GM21526 (cell line): ENCODE data around the gene SLC8A3.

Experiments
- ATAC-seq: cut with Tn5 transposase; IDR thresholded peaks from one replicate; pipeline ENCODE4 v1.9.1; 2021; ENCODE audit warnings: moderate library complexity; ENCODE audit not compliant: unreplicated experiment, low FRiP score

Gene SLC8A3

DNA sequence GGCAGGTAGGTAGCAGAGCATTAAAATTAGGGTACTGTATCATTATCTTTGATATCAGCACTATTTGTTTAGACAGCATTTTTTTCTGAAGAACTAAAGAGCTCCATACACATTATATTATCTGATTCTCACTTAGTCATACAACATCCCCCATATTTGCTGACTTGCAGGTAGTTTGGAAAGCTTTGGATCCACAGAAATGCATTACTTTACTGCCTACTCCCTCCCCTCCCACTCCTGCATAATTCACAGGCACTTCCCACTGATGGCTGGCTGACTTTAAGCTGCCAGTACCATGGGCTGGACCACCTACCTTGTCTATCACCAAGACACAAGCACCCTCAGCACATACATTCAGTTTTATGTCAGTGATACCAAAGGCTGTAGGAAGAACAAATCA, 110.4 kb downstream of the SLC8A3 start:
- ATAC-seq: no peak

DNA sequence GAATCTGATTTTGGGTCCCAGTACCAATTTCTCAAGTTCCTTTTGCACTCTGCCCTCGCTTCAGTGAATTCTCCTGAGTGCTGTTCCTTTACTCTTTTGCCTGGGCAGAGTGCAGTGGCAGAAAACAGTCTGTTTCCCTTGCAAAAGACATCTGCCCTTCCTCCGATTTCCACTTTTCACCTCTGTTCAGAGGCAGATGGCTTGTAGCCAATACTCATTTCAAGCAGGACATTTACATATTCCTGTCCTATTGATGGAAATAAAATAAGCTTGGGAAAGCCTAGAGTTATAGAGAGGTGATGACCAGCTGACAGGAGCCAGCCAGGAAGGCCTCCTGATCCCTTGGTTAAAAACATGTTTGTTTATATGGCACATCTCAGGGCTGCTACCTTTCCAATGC, 111.0 kb downstream of the SLC8A3 start:
- no peak for ATAC-seq

DNA sequence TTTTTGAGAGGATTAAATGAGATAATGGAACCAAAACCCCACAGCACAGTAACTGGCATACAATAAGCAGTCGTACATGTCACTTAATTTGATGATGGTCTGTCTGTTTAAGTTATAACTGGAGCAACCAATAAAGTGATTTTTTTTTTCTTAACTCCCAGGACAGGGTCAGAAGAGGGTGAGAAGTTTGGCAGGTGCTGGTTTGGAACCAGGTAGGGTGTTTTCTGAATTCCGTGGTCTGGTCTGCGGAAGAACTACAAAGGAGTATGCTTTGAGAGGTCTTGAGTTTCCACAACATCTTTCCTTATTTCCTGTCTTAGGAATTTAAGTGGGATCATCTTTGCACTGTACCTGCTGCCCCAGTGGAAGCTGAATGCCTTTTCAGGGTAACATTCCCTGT, 111.7 kb downstream of the SLC8A3 start:
- no peak for ATAC-seq

DNA sequence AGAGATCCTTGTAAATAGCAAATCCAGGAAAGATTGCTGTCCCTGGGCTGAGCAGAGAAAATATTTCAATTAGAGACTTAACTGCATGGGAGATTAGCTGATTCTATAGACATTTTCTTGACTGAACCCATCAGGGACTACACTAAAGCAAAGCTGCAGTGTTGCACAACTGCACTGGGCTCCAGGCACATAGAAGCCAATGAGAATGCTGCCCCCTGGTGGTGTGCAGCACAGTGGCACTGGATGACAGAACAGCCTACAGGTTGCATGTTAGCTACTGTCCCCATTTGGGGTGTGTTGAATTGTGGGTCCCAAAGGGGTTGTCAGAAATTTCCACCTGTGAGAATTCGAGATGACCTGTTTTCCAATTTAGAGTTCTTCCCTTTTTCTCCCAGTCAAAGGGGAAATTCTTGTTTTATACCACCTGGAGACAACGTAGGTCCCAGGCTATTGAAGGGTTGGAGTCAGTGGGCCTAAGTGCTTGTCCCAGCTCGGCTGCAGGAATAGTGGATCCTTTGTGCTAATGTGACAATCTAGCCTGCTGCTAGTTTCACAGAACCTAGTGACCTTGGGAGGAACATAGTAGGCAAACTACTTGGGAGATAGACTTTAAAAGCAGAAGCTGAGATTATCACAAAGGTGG, 114.7 kb downstream of the SLC8A3 start:
- no peak for ATAC-seq

DNA sequence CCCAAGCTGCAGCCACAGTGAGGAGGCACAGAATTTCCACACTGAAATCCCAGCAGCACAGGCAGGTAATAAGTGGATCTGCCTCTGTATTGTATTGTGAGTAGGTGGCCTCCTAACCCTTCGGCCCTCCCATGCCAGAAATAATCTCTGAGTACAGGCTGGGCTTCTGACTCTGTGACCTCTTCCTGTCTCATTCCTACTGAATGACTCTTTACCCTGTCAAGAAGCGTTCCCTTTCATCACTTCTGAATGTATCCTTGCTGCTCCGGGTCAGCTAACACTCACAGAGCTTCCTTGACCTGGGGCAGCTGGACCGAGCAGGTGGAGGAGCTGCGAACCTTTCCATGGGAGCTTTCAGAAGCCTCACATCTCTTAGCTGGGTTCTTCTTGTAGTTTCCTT, 119.6 kb downstream of the SLC8A3 start:
- no peak for ATAC-seq

DNA sequence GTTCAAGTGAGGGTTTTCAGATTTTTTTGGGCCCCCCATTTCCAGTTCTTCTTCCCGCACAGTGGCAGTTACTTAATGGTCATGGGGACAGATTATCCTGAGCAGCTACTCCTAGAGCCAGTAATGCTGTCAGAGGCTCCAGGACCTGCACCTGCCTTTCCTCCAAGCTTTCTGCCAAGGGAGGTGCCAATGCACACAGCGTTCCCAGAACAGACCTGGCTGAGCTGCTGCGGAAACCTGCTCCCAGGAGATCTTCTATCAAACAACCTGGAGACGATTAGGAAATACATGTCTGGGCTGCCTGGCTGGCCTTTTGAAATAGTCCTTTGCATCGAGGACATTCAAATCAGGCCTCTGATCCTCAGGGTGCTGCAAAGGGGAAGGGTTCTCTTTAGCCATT, 120.9 kb downstream of the SLC8A3 start:
- no peak for ATAC-seq

DNA sequence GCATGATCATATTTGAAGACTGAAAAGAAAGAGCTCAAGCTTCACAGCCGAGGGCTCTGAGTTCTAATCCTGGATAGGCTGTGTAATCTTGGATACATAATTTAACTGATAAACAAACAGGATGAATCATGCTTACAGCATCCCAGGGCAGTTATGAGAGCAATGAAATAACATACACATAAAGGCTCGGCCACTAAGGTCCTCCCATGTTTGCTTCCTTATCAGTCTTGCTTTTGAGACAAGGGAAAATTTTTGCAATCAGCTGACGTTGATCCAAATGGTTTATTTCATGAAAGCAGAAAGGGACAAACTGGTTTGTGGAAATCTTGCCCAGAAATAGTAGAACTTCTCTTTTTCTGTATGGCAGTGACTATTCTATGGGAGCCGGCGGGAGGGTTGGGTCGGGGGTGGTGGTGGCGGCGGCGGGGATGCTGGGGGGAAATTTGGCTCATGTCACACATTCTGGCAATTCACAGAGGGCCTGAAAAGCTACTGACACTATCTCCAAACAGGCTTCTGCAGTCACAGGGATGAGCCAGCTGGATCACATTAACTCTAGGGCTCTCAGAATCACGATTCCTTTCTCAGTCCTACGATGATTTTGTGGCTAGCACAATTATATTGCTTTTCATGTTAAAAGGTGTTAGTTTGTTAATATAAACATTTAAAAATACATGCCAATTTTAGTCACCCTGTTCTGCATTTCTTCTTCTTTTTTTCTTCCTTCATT, 124.5 kb downstream of the SLC8A3 start:
- ATAC-seq: no peak

DNA sequence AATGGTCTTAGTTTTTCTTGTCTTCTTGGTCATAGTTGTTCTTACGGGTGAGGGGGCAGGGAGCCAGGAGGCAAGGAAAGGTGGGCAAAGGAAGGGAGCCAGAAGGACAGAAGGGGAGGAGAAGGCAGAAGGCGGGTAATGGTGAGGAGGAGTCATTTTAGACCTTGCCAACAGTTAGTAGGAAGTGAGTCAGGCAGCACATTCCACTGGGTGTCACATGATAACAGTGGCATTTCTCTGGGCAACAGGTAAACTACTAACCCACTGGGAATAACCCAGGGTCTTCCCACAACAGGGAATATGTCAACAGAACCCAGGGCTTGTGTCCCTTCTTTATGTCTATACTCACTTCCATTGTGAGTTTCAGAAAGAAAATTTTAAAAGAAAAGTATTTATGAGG, 127.6 kb downstream of the SLC8A3 start:
- ATAC-seq: no peak

DNA sequence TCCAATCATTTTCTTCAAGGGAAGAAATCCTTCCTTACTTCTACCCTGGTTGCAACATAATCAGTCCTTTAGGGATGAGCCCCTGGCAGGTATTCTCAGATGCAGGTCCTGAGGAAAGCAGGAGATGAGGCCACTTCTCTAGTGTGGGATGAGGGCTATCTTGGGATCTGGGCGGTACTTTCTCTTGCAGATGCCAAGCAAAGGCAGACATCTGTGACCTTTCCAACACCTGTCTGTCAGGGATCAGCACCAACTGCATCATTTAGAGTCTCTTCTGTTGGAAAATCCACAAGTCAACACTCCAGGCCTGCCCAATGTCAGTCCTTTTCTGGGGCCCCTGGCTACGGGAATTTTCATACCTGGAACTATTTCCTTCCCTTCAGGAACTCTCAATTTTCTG, 129.2 kb downstream of the SLC8A3 start:
- no peak for ATAC-seq

DNA sequence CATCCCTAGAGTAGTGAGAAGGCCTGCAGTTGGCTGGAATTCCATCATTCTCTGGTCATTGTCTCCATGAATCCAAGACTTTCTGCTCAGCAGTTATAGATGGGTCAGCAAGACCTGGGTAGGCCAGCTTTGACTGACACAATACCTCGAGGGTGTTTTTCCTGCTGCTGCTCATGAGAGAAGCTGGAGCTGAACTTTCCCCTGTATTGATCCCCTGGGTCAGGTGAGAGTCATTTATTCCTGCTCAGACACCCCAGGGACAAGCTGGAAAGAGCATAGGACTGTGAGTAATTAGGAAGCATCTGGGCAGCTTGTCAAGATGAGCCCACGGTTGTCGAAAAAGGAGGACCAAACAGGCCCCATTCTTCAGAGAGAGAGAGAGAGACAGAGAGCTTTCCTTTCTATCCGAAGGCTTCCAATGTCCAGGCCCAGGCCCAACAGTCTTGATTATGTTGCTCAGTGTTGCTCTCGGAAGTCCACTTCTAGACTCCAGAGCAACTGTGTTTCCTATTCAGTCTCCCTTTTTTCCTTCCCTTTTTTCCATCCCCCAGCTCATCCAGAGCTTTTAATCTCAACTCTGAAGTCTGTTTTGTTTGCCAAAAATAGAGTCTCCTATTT, 131.1 kb downstream of the SLC8A3 start:
- ATAC-seq: no peak

DNA sequence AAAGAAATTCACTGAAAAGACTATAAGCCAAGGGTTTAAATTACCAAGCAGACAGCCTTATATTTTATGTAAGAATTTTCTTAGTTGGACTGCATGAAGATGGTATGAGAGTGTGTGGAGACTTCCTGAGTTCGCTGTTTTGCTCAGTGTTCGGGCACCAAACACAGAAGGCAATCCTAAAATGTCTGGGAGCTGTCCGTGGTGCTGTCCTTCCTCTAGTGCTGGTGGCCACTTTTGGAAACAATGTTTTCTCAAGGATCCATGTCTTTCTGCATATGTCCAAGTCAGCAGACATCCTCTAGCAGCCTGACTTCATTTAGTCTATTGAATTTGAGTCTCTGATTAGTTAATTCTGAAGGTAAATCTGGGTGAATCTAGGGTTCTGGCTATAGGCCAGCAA, 135.8 kb downstream of the SLC8A3 start:
- no peak for ATAC-seq

DNA sequence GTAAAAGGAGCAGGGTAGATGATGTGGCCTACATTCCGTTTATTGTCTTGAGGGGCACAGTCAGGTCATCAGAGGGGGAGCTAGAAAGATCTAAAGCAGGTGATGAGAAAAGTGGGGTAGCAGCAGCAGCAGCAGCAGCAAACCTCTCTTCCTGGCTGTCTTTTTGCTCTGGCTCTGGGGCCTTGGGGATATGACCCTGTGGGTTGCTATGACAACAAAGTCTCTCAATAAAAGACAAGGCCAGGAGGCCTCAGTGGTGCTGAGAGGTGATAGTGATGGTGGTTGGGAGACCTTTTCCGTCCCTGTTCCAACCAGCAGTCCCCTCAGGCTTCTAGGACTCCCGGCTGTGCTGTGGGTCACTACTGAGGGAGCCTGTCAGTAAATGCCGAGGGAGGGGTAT, 138.6 kb downstream of the SLC8A3 start:
- ATAC-seq: no peak

DNA sequence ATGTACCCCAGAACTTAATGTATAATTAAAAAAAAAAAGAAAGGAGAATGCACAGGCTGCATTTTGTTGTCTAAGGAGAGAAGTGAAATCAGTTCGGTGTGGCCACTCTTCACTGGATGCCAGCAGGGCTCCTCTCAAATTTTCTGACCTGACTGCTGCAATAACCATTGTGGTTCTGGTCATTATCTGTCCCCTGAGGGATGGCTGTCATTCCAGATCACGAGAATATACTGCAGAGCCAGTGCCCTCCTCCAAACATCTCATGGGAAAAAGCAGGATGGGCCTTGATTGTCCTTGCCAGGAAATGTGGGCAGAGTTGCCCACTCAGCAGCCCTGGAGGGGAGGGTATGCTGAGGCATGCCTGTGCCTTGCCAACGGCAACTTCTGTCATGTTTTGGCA, 139.1 kb downstream of the SLC8A3 start:
- ATAC-seq: no peak

DNA sequence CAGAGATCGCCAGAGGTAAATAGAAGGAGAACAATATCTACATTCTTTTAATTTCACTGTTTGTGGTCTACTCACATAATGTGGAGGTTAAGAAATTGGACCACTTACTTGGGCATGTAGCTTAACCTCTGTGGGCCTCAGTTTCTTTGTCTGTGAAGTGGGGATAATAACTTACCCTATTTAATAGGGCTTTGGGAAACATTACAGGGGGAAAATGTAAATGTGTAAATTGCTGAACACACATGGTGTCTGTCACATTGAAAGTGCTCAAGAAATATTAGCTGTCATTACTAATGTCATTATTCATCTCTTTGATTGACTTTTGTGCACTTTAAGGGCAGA, 140.5 kb downstream of the SLC8A3 start:
- ATAC-seq: no peak

DNA sequence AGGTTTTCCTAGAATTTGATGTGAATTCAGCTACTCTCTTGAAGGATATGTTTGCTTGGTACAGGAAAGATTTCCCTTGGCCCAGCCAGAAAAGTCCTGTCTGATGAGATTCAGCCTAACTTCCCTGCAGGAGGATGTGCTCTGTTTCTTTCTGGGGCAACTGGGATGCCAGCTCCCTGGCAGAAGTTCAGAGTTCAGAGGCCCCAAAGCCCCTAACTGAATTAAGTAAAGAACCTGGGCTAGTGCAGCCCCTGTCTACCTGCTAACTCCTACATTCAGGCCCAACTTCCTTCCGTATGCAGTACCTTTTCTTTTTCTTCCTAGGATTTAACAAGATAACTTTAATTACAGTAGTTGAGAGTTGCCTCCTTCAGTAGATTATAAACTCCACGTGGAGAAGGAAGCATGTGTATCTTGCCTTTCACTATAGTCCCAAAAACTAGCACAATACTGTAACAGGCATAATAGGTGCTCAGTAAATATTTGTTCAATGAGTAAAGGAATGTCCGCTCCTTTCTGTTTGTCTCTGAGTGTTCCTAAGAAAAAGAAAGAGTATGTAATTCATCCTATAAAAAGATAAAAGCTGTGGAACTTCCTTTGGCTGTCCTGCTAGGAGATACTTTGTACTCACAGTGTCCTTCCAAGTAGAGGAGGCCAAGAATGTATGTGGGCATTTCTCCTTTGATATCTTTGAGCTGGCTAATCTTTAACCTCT, 141.0 kb downstream of the SLC8A3 start:
- ATAC-seq: no peak

DNA sequence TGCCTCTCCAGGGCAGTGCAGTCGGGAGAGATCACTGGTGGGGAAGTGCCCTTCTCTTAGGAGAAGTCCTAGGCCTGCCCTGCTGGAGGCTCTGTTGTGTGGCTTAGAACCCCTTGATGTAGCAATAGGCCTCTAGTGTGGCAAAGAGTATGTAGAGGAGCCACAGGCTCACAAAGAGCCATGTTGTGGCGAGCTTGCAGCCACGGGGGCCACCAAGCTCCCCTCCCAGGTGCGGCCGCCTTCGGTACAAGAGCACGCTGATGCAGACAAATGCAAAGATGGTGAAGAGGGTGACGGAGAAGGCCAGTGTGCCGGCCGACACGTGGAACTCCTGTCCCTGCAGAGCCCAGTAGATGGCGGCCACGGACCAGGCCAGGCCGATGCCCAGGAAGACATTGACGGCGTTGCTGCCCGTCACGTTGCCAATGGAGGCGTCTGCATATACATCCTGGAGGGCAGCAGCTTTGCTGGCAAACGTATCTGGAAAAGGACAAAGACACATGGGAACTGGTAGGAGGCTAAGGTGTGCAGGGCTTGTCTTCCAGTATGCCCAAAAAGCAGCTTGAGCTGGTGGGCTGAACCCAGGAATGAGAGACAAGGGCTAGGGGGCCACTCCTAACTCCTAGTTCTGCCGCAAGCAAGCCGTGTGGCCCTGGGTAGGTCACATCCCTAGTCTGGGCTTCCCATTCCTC, 142.8 kb downstream of the SLC8A3 start:
- no peak for ATAC-seq

DNA sequence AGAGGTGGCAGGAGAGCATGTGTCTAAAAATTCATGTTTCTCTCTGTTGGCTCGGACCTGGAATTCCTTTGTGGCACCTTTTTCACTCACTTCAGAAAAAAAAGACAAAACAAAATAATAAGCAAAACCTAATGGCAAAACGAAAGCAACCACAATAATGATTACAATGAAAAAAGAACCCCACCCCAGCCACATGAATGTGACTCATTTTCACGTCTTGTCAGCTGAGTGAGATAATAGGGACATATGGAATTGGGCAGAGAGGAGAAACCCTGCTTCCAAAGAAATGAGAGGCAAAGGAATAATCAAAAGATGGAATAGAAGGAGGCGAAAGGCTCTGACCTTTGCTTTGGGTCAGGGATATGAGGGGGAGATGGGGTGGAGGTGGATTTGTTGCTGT, 143.4 kb downstream of the SLC8A3 start:
- ATAC-seq: no peak

DNA sequence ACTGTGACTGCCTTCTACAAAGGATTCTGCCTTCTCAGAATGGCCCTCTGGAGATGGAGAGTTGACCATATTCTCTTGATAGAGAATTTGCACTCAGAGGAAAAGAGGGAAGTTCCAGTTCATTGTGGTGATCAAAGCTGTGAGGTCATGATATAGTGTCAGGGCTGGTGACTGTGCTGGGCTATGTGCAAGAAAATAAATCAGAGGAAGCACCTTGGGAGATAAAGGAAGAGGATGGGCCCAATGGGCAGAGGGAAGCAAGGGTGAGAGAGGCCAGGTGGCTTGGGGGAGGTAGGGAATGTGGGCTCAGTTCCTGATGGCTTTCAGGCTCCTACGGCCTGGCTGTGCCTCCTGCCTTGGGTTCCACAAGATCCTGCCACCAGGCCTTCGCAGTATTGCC, 145.8 kb downstream of the SLC8A3 start:
- no peak for ATAC-seq

DNA sequence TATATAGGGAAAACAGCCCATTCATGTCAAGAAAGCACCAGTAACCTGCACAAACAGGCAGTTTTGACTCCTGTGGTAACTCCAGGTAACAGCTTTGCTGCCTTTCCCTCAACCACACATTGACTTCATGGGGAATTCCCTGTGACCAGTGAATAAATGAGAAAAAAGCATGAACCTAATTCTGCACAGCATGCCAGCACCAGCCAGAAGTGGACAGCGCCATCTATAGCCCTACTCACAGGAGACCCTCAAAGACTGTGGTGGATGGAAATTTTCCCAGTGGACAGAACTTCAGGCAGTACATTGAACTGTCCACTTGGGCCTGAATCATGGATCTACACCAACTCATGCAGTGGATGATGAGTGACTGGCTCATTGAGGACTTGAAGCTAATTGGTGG, 152.1 kb downstream of the SLC8A3 start:
- ATAC-seq: no peak

DNA sequence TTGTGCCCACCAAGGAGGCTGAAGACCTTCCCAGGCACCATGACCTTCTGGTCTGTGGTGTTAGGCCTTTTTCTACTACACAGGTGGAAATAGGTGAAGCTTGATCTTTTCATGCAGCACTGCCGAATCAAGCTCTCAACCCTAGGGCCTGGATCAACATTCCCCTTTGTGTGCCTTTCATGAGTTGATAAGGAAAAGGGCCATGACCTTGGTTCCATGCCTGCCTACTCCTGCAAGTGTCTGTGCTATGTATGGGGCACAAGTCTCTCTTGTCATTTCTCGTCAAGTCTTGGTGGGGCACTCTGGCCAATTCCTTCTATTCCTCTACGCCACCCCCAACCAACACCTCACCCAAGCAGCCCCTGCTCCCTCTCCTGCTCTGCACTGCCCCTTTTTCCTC, 154.5 kb downstream of the SLC8A3 start:
- ATAC-seq: no peak

DNA sequence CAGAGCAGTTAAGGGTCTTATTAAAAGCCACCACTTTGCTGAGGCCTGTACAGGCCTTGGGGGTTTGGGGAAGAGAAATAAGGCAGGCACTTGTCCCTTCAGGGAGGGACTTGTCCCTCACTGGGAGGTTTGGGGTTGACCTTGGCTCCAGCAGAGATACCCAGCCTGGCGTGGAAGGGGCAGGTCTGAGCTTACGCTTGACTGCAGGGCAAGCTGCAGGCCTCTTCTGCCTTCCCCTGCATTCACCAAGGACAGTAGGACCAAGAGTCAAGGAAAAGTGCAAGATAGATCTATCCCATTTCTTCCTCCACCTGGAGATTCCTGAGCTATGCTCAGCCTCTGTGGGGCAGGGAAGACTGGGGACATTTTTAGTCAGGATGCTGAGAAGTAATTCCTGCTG, 155.2 kb downstream of the SLC8A3 start:
- ATAC-seq: no peak
